ENCODE data around the gene FLNC.

FLNC gene, protein sequence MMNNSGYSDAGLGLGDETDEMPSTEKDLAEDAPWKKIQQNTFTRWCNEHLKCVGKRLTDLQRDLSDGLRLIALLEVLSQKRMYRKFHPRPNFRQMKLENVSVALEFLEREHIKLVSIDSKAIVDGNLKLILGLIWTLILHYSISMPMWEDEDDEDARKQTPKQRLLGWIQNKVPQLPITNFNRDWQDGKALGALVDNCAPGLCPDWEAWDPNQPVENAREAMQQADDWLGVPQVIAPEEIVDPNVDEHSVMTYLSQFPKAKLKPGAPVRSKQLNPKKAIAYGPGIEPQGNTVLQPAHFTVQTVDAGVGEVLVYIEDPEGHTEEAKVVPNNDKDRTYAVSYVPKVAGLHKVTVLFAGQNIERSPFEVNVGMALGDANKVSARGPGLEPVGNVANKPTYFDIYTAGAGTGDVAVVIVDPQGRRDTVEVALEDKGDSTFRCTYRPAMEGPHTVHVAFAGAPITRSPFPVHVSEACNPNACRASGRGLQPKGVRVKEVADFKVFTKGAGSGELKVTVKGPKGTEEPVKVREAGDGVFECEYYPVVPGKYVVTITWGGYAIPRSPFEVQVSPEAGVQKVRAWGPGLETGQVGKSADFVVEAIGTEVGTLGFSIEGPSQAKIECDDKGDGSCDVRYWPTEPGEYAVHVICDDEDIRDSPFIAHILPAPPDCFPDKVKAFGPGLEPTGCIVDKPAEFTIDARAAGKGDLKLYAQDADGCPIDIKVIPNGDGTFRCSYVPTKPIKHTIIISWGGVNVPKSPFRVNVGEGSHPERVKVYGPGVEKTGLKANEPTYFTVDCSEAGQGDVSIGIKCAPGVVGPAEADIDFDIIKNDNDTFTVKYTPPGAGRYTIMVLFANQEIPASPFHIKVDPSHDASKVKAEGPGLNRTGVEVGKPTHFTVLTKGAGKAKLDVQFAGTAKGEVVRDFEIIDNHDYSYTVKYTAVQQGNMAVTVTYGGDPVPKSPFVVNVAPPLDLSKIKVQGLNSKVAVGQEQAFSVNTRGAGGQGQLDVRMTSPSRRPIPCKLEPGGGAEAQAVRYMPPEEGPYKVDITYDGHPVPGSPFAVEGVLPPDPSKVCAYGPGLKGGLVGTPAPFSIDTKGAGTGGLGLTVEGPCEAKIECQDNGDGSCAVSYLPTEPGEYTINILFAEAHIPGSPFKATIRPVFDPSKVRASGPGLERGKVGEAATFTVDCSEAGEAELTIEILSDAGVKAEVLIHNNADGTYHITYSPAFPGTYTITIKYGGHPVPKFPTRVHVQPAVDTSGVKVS (N-terminal part only)
- total RNA-seq = 0.11 to 0.78 (median 0.18) reads per million in 9 experiments

DNA sequence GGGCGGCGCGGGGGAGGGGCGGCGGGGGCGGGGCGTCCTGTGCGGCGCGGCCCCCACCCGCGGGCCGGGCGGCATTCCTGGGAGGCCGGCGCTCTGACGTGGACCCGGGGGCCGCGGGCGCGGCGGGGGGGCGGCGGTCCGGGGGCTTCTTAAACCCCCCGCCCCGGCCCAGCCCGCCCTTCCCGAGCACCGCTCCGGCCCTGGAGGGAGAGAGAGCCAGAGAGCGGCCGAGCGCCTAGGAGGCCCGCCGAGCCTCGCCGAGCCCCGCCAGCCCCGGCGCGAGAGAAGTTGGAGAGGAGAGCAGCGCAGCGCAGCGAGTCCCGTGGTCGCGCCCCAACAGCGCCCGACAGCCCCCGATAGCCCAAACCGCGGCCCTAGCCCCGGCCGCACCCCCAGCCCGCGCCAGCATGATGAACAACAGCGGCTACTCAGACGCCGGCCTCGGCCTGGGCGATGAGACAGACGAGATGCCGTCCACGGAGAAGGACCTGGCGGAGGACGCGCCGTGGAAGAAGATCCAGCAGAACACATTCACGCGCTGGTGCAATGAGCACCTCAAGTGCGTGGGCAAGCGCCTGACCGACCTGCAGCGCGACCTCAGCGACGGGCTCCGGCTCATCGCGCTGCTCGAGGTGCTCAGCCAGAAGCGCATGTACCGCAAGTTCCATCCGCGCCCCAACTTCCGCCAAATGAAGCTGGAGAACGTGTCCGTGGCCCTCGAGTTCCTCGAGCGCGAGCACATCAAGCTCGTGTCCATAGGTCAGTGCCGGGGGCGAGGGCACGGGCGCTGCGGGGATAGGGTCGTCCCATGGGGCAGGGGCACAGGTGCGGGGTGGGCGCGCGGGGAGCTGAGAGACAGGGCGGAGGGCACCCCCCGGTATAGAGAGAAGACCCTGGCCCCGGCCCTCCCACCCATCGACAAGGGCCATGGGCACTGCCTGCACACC is at the start of gene FLNC:
Gene FLNC (plus strand): TSS at position 176 of the 947 bp plus-strand sequence. CDS start 232 bp downstream, at position 408.
- Mint-ChIP-seq H3K27me3 (peaks cover 47 to 84% of the 10 kb centered on the region in 2 donors), H3K9me3 (no peaks in the 10 kb centered on the region), H3K4me3 (peak within 1 kb of the TSS; percentile 78 to 83), H3K36me3 (ENCODE audit: insufficient read depth) (peaks cover 2% of the 10 kb centered on the region), H3K4me1 (ENCODE audit: low read depth in 2 of 2) (peaks cover 5 to 13% of the 10 kb centered on the region in 2 donors), H3K27ac (peak within 1 kb of the TSS in 1 of 2 donors; percentile 59)
- peak; percentile 67 for ATAC-seq (replicated peaks)
- peak; percentile 14 to 21 (median 17) for DNase-seq

DNA sequence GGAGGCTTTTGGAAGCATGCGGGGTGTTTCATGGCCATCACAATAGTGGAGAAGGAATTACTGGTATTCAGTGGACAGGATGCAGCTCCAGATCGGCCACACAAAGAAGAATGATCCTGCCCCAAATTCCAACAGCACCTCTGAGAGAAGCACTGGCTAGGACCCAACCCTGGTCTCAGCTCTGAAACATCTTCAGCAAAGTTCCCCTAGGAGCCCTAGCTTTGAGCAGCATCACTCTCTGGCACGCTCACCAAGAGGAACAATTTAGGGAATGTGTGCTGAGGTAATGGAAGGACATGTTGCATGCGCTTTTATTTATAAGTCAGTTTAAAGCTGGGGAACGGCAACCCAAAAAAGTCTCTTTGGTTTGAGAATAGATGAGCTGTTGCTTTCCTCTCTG is 49.1 kb upstream of the FLNC start:
- no peak for ATAC-seq (replicated peaks)
- H3K9me3 Mint-ChIP-seq = peaks cover 3 to 8% of the 10 kb centered on the region in 2 donors
- H3K27ac Mint-ChIP-seq = no peak overlapping the region
- H3K4me1 Mint-ChIP-seq (ENCODE audit: low read depth in 2 of 2) = no peaks in the 10 kb centered on the region
- no peaks in the 10 kb centered on the region for H3K36me3 Mint-ChIP-seq (ENCODE audit: insufficient read depth)
- DNase-seq = no peak
- no peak overlapping the region for H3K4me3 Mint-ChIP-seq
- peaks cover 0 to 9% of the 10 kb centered on the region in 2 donors for H3K27me3 Mint-ChIP-seq

DNA sequence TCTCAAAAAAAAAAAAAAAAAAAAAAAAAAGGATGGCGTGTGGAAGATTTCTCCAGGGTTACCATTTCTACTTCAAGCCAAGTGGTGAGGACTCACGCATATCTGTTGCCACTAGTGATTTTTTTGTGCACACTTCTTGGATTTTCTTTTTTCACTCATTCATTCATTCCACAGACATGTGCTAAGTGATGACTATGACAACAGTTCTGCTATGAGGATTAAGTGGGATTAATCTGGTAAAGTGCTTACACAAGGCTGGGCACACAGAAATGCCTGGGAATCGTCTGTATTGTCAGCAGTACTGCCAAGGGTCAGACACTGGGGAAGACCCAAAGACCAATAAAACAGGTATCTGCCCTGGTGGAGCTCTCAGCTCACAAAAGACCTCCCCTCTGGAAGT is 48.4 kb upstream of the FLNC start:
- DNase-seq (no peak), ATAC-seq (replicated peaks) (no peak)
- no peaks in the 10 kb centered on the region for H3K4me1 Mint-ChIP-seq (ENCODE audit: low read depth in 2 of 2)
- peaks cover 0 to 9% of the 10 kb centered on the region in 2 donors for H3K27me3 Mint-ChIP-seq
- H3K4me3 Mint-ChIP-seq = no peak overlapping the region
- H3K9me3 Mint-ChIP-seq = peaks cover 3 to 8% of the 10 kb centered on the region in 2 donors
- no peaks in the 10 kb centered on the region for H3K36me3 Mint-ChIP-seq (ENCODE audit: insufficient read depth)
- no peak overlapping the region for H3K27ac Mint-ChIP-seq

DNA sequence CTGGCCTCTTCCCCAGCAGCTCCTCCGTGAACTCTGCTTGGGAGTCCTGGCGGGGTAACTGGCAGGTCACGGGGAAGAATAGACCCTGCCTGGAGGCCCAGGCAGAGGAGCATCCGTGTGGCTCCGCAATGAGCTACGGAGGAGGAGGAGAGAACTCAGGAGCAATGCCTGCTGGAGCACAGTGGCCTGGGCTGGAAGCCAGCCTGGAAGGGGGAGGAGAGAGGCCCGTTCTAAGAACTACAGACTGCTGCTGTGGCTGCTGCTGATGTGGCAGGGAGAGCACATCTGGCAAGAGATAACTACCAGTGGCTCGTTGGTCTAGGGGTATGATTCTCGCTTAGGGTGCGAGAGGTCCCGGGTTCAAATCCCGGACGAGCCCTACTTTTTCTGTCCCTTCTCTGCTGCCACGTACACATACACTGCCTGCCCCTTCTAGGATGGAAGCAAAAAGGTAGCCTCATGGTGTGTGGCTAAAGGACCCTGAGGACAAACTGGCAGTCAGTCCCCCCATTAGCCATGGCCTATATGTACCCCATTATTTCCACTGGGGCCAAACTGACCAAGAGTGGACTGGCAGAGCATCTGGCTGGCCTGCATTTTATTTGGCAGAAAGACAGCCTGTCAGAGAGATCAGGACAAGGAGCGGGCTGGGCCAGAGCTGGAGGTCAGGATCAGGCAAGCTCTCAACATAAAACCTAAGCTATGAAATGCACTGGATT is 46.9 kb upstream of the FLNC start:
- no peak for ATAC-seq (replicated peaks)
- Mint-ChIP-seq H3K4me3 (no peak overlapping the region), H3K4me1 (ENCODE audit: low read depth in 2 of 2) (no peaks in the 10 kb centered on the region), H3K9me3 (no peaks in the 10 kb centered on the region), H3K27ac (no peak overlapping the region), H3K36me3 (ENCODE audit: insufficient read depth) (no peaks in the 10 kb centered on the region), H3K27me3 (peaks cover 0 to 9% of the 10 kb centered on the region in 2 donors)
- no peak for DNase-seq

DNA sequence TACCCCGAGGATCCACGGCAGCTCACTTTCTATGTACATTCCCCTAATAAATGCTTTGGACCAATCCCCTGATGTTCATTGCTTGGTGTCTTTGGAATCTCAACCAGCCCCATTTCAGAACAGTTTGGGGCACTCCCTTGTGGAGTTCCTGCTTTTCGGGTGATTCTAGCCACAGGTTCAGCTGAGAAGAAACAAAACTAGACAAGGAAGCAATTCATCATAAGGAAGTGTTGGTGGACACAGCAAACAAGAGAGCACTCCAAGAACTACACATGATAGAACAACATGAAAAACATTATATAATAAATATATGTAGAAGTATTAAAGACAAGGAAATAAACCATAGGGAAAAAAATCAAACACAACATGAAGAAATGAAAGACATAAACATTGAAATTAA is 44.5 kb upstream of the FLNC start:
- Mint-ChIP-seq H3K9me3 (no peaks in the 10 kb centered on the region), H3K27me3 (peaks cover 0 to 9% of the 10 kb centered on the region in 2 donors), H3K4me3 (no peak overlapping the region), H3K4me1 (ENCODE audit: low read depth in 2 of 2) (peaks cover 5% of the 10 kb centered on the region in 2 donors), H3K36me3 (ENCODE audit: insufficient read depth) (peaks cover 3% of the 10 kb centered on the region), H3K27ac (no peak overlapping the region)
- no peak for ATAC-seq (replicated peaks)
- no peak for DNase-seq

DNA sequence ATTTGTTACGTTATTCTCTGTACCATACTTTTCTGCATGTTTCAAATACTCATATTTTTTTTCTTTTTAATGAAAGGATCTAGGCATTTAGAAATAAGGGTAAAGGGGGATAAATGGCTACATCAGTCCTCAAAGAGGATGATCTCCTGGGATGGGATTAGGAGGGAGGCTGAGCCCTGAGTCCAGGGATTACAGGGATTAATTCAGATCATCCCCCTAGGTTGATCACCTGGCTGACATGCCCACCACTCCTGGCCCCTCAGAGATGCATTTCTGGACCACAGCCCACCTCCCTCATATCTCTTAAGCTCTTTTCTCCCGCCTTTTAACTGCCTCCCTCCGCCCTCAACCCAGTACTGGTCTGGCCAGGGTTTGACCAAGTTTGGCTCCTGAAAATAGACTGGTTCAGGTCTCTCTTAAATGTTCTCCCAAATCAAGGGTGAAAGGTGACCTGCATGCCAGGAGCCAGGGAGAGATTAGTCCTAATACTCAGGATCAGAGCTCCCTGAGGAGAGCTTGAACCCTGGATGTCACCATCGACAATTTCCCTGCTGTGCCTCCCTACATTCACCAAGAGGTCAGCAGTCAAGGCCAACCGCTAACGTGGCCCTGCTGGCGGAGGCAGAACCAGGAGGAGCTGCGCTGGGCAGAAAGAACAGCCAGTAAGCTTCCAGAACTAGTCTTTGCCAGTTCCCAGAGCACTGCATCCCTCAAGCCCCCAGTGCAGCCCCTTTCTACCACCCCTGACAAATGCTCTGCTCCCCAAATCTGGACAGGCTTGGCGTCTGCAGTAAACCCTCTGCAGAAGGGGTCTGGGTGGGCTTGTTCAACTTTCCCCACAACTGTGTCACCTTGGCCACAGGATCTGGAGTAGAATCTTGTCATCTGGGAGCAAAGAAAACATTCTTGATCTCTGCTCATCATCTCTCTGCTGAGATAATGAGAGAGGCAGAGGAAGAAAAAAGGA is 41.5 kb upstream of the FLNC start:
- Mint-ChIP-seq H3K4me1 (ENCODE audit: low read depth in 2 of 2) (peaks cover 5 to 7% of the 10 kb centered on the region in 2 donors), H3K9me3 (no peaks in the 10 kb centered on the region), H3K27me3 (no peaks in the 10 kb centered on the region), H3K36me3 (ENCODE audit: insufficient read depth) (peaks cover 3% of the 10 kb centered on the region), H3K27ac (no peak overlapping the region), H3K4me3 (peak overlapping the region in 1 of 2 donors; percentile 89)
- DNase-seq (no peak), ATAC-seq (replicated peaks) (no peak)

GRCh38 chr7:128790315-128791041 is 39.7 kb upstream of the FLNC start:
- H3K27ac Mint-ChIP-seq = peak overlapping the region; percentile 39 to 92
- no peak for ATAC-seq (replicated peaks)
- no peak for DNase-seq
- peaks cover 3% of the 10 kb centered on the region for H3K36me3 Mint-ChIP-seq (ENCODE audit: insufficient read depth)
- H3K27me3 Mint-ChIP-seq = no peaks in the 10 kb centered on the region
- peak overlapping the region; percentile 87 to 89 for H3K4me3 Mint-ChIP-seq
- H3K9me3 Mint-ChIP-seq = no peaks in the 10 kb centered on the region
- peaks cover 7 to 8% of the 10 kb centered on the region in 2 donors for H3K4me1 Mint-ChIP-seq (ENCODE audit: low read depth in 2 of 2)

GRCh38 chr7:128791121-128791971 is 38.9 kb upstream of the FLNC start, which contains the start of gene CCDC136:
TSS of gene CCDC136 (plus strand) at chr7:128791968. CDS start at chr7:128792412, 444 bp downstream.
- Mint-ChIP-seq H3K9me3 (no peaks in the 10 kb centered on the region), H3K4me1 (ENCODE audit: low read depth in 2 of 2) (peaks cover 7 to 8% of the 10 kb centered on the region in 2 donors), H3K4me3 (peak within 1 kb of the TSS; percentile 87 to 89), H3K36me3 (ENCODE audit: insufficient read depth) (peaks cover 6% of the 10 kb centered on the region), H3K27ac (peak within 1 kb of the TSS; percentile 49 to 92), H3K27me3 (no peaks in the 10 kb centered on the region)
- peak; percentile 87 for ATAC-seq (replicated peaks)
- DNase-seq = peak; percentile 69 to 71 (median 70)

DNA sequence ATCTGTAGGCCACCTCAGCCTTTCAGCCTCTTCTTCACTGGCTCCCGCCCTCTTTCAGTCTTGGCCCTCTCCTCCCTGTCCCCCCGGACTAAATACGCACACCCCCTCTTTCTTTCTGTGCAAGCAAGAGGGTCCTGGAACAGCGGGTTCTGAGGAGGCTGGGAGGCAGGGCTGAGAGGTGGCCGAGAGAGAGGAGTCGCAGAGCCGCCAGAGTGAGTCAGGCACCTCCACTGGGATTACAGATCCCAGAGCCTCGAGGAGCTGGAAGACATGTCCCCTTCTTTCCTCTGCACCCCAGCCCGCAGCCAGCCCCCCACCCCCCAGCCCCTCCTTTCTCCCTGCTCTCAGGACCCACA is 38.3 kb upstream of the FLNC start:
- Mint-ChIP-seq H3K4me1 (ENCODE audit: low read depth in 2 of 2) (peaks cover 7 to 8% of the 10 kb centered on the region in 2 donors), H3K27me3 (no peaks in the 10 kb centered on the region), H3K4me3 (peak overlapping the region; percentile 87 to 89), H3K36me3 (ENCODE audit: insufficient read depth) (peaks cover 6% of the 10 kb centered on the region), H3K27ac (no peak overlapping the region), H3K9me3 (no peaks in the 10 kb centered on the region)
- no peak for ATAC-seq (replicated peaks)
- DNase-seq = no peak
